Upper lobe of right lung (tissue), 1 donor: ENCODE results near the gene AIG1. TPM values are rescaled to one million over a fixed set of nuclear protein-coding genes. Genes with fewer than 3 reads are reported as not detected.

Source experiments
- ATAC-seq: fragments of 200-7000 bp; cut with Tn5 transposase; one replicate; pipeline ENCODE4 v1.9.1; 2020; ENCODE audit warnings: mild to moderate bottlenecking, moderate library complexity
- DNase-seq: peaks from one replicate; pipeline ENCODE4 v3.0.0-alpha.2; 2020
- H3K27ac ChIP-seq: fragments of 200-600 bp; one replicate; pipeline ENCODE4 v1.8.0; 2022
- H3K27me3 ChIP-seq: fragments of 200-600 bp; one replicate; pipeline ENCODE4 v1.8.0; 2022; ENCODE audit warnings: mild to moderate bottlenecking
- H3K36me3 ChIP-seq: fragments of 200-600 bp; one replicate; pipeline ENCODE4 v1.8.0; 2022
- H3K4me1 ChIP-seq: fragments of 200-600 bp; one replicate; pipeline ENCODE4 v1.8.0; 2022
- H3K4me3 ChIP-seq: fragments of 200-600 bp; one replicate; pipeline ENCODE4 v1.8.0; 2022; ENCODE audit warnings: mild to moderate bottlenecking
- H3K9me3 ChIP-seq: fragments of 200-600 bp; one replicate; pipeline ENCODE4 v1.8.0; 2022
- intact Hi-C: fragments of 100-400 bp; cut with DNase I; formaldehyde crosslinking; loops from one replicate; pipeline ENCODE4 v1.11.0; 2022
- total RNA-seq: library from RNA; stranded (reverse); fragmentation: NEBNext Ultra II Directional; extraction: Animal tissue kit (Norgen Biotek cat#: 25700); gene quantifications from one replicate; pipeline ENCODE4 v1.2.1, GENCODE V29; 2021
- TF ChIP-seq, protein P1 (sequence below): fragments of 200-600 bp; IDR thresholded peaks from one replicate; pipeline ENCODE4 v1.8.0; 2022; ENCODE audit warnings: antibody characterized with exemption
- donor health status: DM: no; HTN: yes; CAD: no; lungs with severe emphysema.

Gene AIG1
- total RNA-seq, 1 donor from 2014 or later = 26.8 TPM

GRCh38 chr6:143123941-143124340 lies 63.3 kb downstream of the AIG1 start:
- Histone ChIP-seq H3K27me3 (no peaks in the 10 kb centered on the region), H3K9me3 (no peaks in the 10 kb centered on the region), H3K36me3 (no peaks in the 10 kb centered on the region), H3K27ac (no peak overlapping the region), H3K4me3 (no peak overlapping the region), H3K4me1 (no peaks in the 10 kb centered on the region)
- no peak for ATAC-seq
- TF ChIP-seq, protein P1, sequence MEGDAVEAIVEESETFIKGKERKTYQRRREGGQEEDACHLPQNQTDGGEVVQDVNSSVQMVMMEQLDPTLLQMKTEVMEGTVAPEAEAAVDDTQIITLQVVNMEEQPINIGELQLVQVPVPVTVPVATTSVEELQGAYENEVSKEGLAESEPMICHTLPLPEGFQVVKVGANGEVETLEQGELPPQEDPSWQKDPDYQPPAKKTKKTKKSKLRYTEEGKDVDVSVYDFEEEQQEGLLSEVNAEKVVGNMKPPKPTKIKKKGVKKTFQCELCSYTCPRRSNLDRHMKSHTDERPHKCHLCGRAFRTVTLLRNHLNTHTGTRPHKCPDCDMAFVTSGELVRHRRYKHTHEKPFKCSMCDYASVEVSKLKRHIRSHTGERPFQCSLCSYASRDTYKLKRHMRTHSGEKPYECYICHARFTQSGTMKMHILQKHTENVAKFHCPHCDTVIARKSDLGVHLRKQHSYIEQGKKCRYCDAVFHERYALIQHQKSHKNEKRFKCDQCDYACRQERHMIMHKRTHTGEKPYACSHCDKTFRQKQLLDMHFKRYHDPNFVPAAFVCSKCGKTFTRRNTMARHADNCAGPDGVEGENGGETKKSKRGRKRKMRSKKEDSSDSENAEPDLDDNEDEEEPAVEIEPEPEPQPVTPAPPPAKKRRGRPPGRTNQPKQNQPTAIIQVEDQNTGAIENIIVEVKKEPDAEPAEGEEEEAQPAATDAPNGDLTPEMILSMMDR = no peak
- intact Hi-C loops = no loop called here
- no peak for DNase-seq

GRCh38 chr6:143125455-143125854 lies 64.8 kb downstream of the AIG1 start:
- intact Hi-C loops = no loop called here
- Histone ChIP-seq H3K4me1 (no peaks in the 10 kb centered on the region), H3K4me3 (no peak overlapping the region), H3K9me3 (no peaks in the 10 kb centered on the region), H3K36me3 (no peaks in the 10 kb centered on the region), H3K27me3 (no peaks in the 10 kb centered on the region), H3K27ac (no peak overlapping the region)
- no peak for ATAC-seq
- TF ChIP-seq, protein P1 = no peak
- DNase-seq = no peak

- DNase-seq (no peak), ATAC-seq (no peak)
- Histone ChIP-seq H3K9me3 (peaks cover 2% of the 10 kb centered on the region), H3K27me3 (no peaks in the 10 kb centered on the region), H3K27ac (no peak overlapping the region), H3K4me3 (no peak overlapping the region), H3K4me1 (no peaks in the 10 kb centered on the region), H3K36me3 (no peaks in the 10 kb centered on the region)
- intact Hi-C loops = no loop called here
- TF ChIP-seq, protein P1 = no peak
These were observed 65.3 kb downstream of the AIG1 start for GRCh38 chr6:143125864-143126573.

DNA sequence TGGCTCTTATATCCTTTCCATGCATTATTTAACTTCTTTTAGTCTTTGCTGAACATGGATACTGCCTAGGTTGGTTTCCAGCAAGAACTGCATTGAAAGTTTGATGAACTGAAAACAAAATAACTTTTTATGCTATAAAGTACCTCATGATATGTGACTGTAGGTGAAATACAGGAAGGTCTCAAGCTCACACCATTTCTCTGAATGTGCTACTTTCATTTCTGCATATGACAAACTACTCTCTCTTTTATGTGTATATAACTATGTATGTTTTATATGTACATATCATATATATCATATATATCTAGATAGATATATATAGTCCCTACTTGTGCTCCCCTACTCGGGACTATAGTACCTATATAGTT lies 65.9 kb downstream of the AIG1 start:
- H3K27ac ChIP-seq = no peak overlapping the region
- no peak for ATAC-seq
- H3K27me3 ChIP-seq = no peaks in the 10 kb centered on the region
- H3K4me3 ChIP-seq = no peak overlapping the region
- intact Hi-C loops = no loop called here
- no peaks in the 10 kb centered on the region for H3K36me3 ChIP-seq
- no peak for DNase-seq
- H3K9me3 ChIP-seq = peaks cover 7% of the 10 kb centered on the region
- TF ChIP-seq, protein P1 = no peak
- H3K4me1 ChIP-seq = no peaks in the 10 kb centered on the region

DNA sequence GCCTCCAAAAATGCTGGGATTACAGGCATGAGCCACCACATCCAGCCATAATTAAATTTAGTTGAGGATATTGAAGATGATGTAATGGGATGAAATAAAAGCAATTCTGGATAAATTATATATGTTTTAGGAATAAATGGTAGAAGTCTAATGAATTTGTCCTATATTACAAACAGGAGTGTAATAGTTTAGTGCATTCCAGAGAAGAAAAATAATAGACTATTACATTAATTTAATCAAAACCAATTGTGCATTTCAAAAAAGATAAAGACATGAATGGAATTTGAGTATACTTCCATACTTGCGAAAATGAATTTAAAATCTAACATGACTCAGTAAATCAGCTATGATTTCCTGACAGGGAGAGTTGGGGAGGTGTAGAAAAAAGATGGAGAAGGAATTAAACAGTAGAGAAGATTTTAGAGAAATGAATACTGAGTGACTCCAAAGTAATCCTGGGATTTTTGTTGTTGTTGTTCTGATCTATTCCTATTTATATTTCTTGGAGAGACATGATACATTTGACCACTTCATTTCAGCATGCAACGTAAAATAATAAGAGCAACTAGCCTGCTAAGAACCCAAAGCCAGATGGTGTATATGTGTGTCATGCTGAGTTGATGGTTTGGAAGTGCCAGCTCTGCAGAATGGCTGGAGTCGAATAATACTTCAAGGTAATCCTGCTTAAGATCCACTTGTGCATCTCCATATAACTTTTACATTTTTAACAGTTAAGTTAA lies 67.4 kb downstream of the AIG1 start:
- TF ChIP-seq, protein P1 = no peak
- intact Hi-C loops = no loop called here
- peaks cover 7% of the 10 kb centered on the region for H3K9me3 ChIP-seq
- no peak overlapping the region for H3K27ac ChIP-seq
- H3K4me1 ChIP-seq = no peaks in the 10 kb centered on the region
- DNase-seq = no peak
- H3K27me3 ChIP-seq = no peaks in the 10 kb centered on the region
- H3K4me3 ChIP-seq = no peak overlapping the region
- no peak for ATAC-seq
- no peaks in the 10 kb centered on the region for H3K36me3 ChIP-seq
